Stimulated activated CD8-positive, alpha-beta memory T cell treated with anti-CD3 and anti-CD28 coated beads, Interleukin-12 subunit alpha, Interleukin-12 subunit beta, amount 100 ng/mL, for 1 hour (primary cell): Measurements from ENCODE around the gene REL.

Source experiments
- DNase-seq: peaks from one replicate; pipeline ENCODE4 v3.0.0-alpha.2; 2020; ENCODE audit warnings: low read depth

Gene REL

GRCh38 chr2:60966507-60967405 is 85.4 kb downstream of the REL start:
- no peak for DNase-seq

GRCh38 chr2:60972889-60973656 is 91.7 kb downstream of the REL start:
- DNase-seq, result no peak

GRCh38 chr2:60973705-60974104 is 92.3 kb downstream of the REL start:
- no peak for DNase-seq

GRCh38 chr2:60974652-60975051 is 93.3 kb downstream of the REL start:
- no peak for DNase-seq
